Measurements from ENCODE around the gene DKK1.

The DKK1 gene

DNA sequence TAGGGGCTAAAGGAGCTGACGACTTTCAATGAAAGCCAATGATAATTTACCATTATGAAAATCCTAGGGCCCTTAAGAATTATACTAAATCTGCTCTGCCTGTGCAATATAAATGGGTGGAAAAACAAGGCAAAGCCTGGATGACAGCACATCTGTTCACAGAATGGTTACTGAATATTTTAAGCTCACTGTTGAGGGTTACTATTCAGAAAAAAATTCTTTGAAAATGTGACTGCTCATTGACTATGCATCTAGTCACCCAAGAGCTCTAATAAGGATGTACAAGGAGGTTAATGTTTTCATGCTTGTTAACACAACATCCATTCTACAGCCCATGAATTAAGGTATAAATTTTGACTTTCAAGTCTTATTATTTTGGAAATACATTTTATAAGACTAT is 8.9 kb downstream of the DKK1 start:
- no peak for TF ChIP-seq POLR2AphosphoS5 (IDR thresholded peaks at IDR 0.05; ENCODE audit: borderline replicate concordance, low read depth, low read length)
- no peak for TF ChIP-seq EZH2 (IDR thresholded peaks at IDR 0.05)
- TF ChIP-seq FOXP2 (optimal IDR thresholded peaks at IDR 0.05; ENCODE audit: control extremely low read depth, extremely low read length, insufficient read depth): no peak
- no peak overlapping the region for H3K9ac ChIP-seq (ENCODE audit: insufficient read length)
- H3K4me3 ChIP-seq: no peak overlapping the region
- no peak for DNase-seq (ENCODE audit: low read depth, low spot score)
- H3K27ac ChIP-seq: no peak overlapping the region
- no peaks in the 10 kb centered on the region for H3K36me3 ChIP-seq (ENCODE audit: insufficient read depth, low read length)
- H3K9me3 ChIP-seq (ENCODE audit: low read depth, low read length): no peaks in the 10 kb centered on the region

DNA sequence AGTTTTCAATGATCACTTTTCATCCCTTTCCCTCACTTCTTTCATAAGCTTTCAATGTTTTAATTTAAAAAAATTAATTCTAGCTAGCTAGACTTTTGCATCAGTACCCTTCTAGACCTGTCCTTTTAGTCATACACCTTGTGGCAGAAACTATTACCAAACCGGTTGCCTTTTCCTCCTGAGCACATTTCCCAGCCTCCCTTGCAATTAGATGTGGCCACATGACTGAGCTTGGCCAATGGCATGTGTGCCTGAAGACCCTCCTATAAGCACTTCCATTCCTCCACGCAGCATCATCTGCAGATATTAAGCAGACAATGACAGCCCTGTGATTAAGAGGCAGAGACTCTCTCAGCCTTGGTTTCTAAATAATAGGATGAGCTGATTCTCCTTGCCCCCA is 12.3 kb downstream of the DKK1 start:
- H3K27ac ChIP-seq: no peak overlapping the region
- H3K9ac ChIP-seq (ENCODE audit: insufficient read length): no peak overlapping the region
- no peaks in the 10 kb centered on the region for H3K9me3 ChIP-seq (ENCODE audit: low read depth, low read length)
- no peak overlapping the region for H3K4me3 ChIP-seq
- DNase-seq (ENCODE audit: low read depth, low spot score): no peak
- no peaks in the 10 kb centered on the region for H3K36me3 ChIP-seq (ENCODE audit: insufficient read depth, low read length)
- TF ChIP-seq POLR2AphosphoS5 (IDR thresholded peaks at IDR 0.05; ENCODE audit: borderline replicate concordance, low read depth, low read length): no peak
- TF ChIP-seq EZH2 (IDR thresholded peaks at IDR 0.05): no peak
- no peak for TF ChIP-seq FOXP2 (optimal IDR thresholded peaks at IDR 0.05; ENCODE audit: control extremely low read depth, extremely low read length, insufficient read depth)

GRCh38 chr10:52331638-52332364 is 17.7 kb downstream of the DKK1 start:
- Histone ChIP-seq H3K36me3 (ENCODE audit: insufficient read depth, low read length) (no peaks in the 10 kb centered on the region), H3K27ac (no peak overlapping the region), H3K9me3 (ENCODE audit: low read depth, low read length) (no peaks in the 10 kb centered on the region), H3K9ac (ENCODE audit: insufficient read length) (no peak overlapping the region), H3K4me3 (no peak overlapping the region)
- TF ChIP-seq FOXP2 (optimal IDR thresholded peaks at IDR 0.05; ENCODE audit: control extremely low read depth, extremely low read length, insufficient read depth) (no peak), EZH2 (IDR thresholded peaks at IDR 0.05) (no peak), POLR2AphosphoS5 (IDR thresholded peaks at IDR 0.05; ENCODE audit: borderline replicate concordance, low read depth, low read length) (no peak)
- no peak for DNase-seq (ENCODE audit: low read depth, low spot score)

DNA sequence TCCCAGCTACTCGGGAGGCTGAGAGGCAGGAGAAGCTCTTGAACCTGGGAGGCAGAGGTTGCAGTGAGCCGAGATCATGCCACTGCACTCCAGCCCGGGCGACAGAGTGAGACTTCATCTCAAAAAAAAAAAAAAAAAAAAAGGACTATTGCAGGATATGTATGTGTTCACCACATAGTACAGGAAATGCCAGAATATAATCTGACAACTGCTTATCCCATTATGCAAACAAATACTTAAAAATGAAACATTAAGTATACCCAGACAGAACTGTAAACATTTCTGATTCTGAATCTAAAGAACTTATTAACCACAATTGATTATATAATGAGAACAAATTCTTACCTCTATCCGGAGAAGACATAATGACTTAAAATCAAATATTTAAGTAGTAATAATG is 18.7 kb downstream of the DKK1 start:
- Histone ChIP-seq H3K36me3 (ENCODE audit: insufficient read depth, low read length) (no peaks in the 10 kb centered on the region), H3K4me3 (no peak overlapping the region), H3K27ac (no peak overlapping the region), H3K9me3 (ENCODE audit: low read depth, low read length) (no peaks in the 10 kb centered on the region), H3K9ac (ENCODE audit: insufficient read length) (no peak overlapping the region)
- DNase-seq (ENCODE audit: low read depth, low spot score): no peak
- TF ChIP-seq FOXP2 (optimal IDR thresholded peaks at IDR 0.05; ENCODE audit: control extremely low read depth, extremely low read length, insufficient read depth) (no peak), EZH2 (IDR thresholded peaks at IDR 0.05) (no peak), POLR2AphosphoS5 (IDR thresholded peaks at IDR 0.05; ENCODE audit: borderline replicate concordance, low read depth, low read length) (no peak)

GRCh38 chr10:52334595-52334994 is 20.5 kb downstream of the DKK1 start:
- H3K4me3 ChIP-seq: no peak overlapping the region
- no peaks in the 10 kb centered on the region for H3K9me3 ChIP-seq (ENCODE audit: low read depth, low read length)
- no peaks in the 10 kb centered on the region for H3K36me3 ChIP-seq (ENCODE audit: insufficient read depth, low read length)
- DNase-seq (ENCODE audit: low read depth, low spot score): peak; percentile 14
- H3K9ac ChIP-seq (ENCODE audit: insufficient read length): no peak overlapping the region
- TF ChIP-seq EZH2 (IDR thresholded peaks at IDR 0.05) (no peak), POLR2AphosphoS5 (IDR thresholded peaks at IDR 0.05; ENCODE audit: borderline replicate concordance, low read depth, low read length) (no peak), FOXP2 (optimal IDR thresholded peaks at IDR 0.05; ENCODE audit: control extremely low read depth, extremely low read length, insufficient read depth) (no peak)
- H3K27ac ChIP-seq: no peak overlapping the region

DNA sequence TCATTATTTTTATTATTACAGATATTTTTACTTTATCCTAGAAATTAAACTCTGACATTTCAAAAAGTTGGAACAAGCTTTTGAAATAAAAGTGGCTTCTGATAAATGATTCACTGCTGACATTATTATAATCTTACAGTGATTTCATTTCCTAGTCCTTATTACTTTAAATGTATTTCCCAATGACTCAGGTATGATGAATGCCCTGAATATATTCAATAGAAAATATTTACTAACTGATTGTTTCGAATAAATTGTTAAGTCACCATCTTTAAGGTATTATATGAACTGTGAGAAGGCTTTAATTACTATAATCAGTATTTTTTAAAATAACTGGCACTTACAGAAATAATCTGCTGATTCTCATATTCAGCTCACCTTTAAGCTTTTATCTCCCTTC is 21.6 kb downstream of the DKK1 start:
- DNase-seq (ENCODE audit: low read depth, low spot score): no peak
- H3K36me3 ChIP-seq (ENCODE audit: insufficient read depth, low read length): no peaks in the 10 kb centered on the region
- TF ChIP-seq EZH2 (IDR thresholded peaks at IDR 0.05): no peak
- H3K9me3 ChIP-seq (ENCODE audit: low read depth, low read length): no peaks in the 10 kb centered on the region
- H3K27ac ChIP-seq: no peak overlapping the region
- H3K4me3 ChIP-seq: no peak overlapping the region
- H3K9ac ChIP-seq (ENCODE audit: insufficient read length): no peak overlapping the region

- Histone ChIP-seq H3K4me3 (no peak overlapping the region), H3K9ac (ENCODE audit: insufficient read length) (no peak overlapping the region), H3K36me3 (ENCODE audit: insufficient read depth, low read length) (no peaks in the 10 kb centered on the region), H3K27ac (no peak overlapping the region), H3K9me3 (ENCODE audit: low read depth, low read length) (no peaks in the 10 kb centered on the region)
- TF ChIP-seq POLR2AphosphoS5 (IDR thresholded peaks at IDR 0.05; ENCODE audit: borderline replicate concordance, low read depth, low read length) (no peak), EZH2 (IDR thresholded peaks at IDR 0.05) (no peak), FOXP2 (optimal IDR thresholded peaks at IDR 0.05; ENCODE audit: control extremely low read depth, extremely low read length, insufficient read depth) (no peak)
- no peak for DNase-seq (ENCODE audit: low read depth, low spot score)
Measured at GRCh38 chr10:52337225-52337624, 23.1 kb downstream of the DKK1 start.

DNA sequence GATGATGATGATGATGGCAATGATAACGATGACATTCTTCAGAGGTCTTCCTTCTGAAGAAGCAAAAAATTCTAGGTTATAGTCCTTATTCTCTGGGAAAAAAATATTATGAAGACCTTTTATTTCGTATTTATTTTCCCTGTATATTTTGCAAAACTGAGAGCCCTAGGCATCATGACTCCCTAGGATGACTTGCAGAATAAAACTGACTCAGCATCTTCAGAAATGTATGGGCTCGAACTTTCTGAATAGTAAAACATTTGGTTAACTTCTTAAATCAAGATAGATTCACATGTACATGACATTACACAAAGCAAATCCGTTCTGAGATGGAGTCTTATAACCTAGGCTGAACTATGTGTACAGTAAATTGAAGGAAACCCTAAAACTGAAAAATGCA is 29.4 kb downstream of the DKK1 start:
- H3K27ac ChIP-seq: no peak overlapping the region
- TF ChIP-seq EZH2 (IDR thresholded peaks at IDR 0.05): no peak
- no peak for TF ChIP-seq FOXP2 (optimal IDR thresholded peaks at IDR 0.05; ENCODE audit: control extremely low read depth, extremely low read length, insufficient read depth)
- no peak for TF ChIP-seq POLR2AphosphoS5 (IDR thresholded peaks at IDR 0.05; ENCODE audit: borderline replicate concordance, low read depth, low read length)
- DNase-seq (ENCODE audit: low read depth, low spot score): no peak
- H3K4me3 ChIP-seq: no peak overlapping the region
- H3K36me3 ChIP-seq (ENCODE audit: insufficient read depth, low read length): no peaks in the 10 kb centered on the region
- no peak overlapping the region for H3K9ac ChIP-seq (ENCODE audit: insufficient read length)
- no peaks in the 10 kb centered on the region for H3K9me3 ChIP-seq (ENCODE audit: low read depth, low read length)

Data from SK-N-MC (cell line).